GM19351 (cell line): ENCODE data around the gene CLDND2.

Experiments
- ATAC-seq: cut with Tn5 transposase; IDR thresholded peaks from one replicate; pipeline ENCODE4 v1.9.1; 2021; ENCODE audit warnings: mild to moderate bottlenecking, moderate library complexity; ENCODE audit not compliant: unreplicated experiment

CLDND2 gene

DNA sequence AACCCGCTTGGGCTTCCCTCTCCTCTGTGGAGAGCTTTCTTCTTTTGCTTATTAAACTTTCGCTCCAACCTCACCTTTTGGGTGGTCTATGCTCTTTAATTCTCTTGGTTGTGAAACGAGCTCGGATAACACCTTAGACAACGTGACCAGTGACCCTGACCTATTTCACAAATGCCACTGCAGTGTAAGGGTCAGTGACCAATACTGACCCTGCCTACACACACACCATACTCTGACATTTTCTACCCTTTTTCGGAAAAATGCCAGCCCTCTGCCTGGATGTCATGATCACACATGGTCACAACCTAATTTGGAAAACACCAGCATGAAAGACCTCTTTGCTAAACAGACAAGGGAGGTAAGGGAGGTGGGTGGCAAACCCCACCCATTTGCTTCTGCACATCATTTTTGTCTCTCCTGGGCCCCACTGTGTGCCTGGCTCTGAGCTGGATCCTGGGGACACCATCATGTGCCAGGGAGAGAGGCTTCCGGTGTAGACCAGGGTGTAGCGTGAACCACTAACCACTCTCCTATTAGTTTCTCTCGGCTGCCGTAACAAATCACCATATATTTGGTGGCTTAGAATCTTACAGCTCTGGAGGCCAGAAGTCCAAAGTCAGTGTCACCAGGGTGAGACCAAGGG is 12.5 kb downstream of the CLDND2 start:
- no peak for ATAC-seq

DNA sequence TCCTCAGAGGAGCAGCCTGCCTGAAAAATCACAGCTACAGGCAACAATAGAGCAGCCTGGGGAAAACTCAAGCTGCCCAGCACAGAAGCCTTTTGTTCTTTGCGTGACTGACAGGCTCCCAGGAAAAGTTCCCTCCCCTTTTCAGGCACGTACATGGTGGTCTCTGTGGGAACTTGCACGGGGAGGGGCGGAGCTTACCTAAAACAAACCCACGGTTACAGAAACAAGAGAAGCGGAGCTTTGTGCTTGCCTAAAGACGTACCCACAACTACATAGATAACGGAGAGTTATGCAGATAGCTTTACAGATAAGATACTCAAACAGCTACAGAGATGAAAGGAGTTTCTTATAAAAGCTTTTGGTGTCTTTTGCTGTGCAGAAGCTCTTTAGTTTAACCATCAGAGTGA is 14.1 kb downstream of the CLDND2 start:
- no peak for ATAC-seq

DNA sequence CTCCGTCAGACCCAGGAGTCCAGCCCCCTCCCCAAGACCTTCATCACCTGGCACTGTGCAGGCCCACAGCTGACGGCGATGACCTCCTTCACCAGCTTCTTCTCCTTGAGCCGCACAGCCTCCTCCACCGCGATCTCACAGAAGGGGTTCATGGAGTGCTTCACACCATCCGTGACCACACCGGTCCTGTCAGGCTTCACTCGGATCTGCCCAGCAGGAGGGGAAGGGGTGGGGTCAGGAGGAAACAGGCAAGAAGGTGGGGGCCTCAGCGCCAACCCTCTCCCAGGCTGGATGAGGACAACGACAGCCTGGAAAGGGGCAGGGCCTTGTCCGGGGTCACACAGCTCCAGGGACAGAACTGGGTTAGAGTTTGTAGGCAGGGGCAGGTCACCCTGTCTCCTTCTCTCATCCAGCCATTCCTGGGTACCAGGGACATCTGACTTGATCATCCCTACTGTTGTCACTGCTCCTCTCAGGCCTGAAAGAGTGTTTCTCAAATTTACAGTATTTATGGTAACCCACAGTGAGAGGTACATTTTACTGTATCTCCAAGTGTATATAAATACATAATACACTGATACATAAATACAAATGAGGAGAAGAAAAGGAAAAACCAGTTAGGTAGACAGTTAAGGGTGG is 14.6 kb downstream of the CLDND2 start:
- ATAC-seq: no peak

DNA sequence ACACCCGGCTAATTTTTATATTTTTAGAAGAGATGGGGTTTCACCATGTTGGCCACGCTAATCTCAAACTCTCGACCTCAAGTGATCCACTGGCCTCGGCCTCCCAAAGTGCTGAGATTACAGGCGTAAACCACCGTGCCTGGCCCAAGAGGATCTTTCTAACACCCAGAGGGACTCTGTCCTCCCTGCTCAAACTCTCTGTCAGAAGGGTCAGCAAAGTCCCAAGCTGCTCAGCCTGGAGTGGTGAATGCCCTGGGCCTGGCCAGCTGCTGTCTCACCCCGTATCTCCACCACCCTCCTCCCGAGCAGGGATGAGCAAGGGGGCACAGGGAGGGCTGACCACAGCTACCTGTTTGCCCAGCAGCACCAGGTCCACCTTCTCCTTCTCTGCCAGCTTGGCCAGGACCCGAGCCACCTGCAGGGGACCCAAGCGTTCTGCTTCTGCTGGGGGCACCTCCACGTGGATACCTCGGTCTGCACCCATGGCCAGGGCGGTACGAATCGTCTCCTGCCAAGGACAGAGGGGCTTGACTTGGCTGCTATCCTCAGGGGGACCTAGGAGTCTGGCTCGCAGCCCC is 15.9 kb downstream of the CLDND2 start:
- no peak for ATAC-seq

DNA sequence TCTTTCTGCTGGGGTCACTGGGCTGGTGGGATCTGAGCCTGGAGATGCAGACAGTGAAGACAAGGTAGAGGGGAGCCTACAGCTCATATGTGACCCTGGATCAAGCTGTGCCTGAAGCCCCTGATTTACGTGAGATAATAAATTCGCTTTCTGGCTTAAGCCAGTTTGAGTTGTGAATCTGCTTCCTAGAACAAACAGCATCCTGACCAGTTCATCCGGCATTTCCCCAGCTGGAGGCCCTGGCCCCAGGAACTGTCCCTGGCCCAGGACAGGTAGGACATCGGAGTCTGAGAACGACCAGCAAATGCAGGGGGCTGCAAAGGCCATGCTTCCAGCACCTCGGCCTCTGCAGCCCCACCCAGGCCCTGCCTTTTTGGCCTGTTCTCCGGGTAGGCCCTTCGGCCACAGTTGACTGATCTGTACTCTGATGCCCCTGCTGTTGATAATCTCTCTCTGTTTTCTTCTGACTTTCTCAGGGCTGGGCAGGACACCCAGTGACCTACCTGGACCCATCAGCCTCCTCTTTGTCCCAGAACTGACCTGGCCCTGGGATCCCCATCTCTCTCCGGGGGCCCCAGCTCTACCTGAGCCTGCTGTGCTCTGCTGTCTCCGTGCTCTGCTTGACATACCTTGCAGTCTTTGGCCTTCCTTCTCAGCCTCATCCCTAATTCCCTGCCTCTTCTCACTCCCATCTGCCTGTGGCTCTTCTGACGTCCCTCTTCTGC is 17.4 kb downstream of the CLDND2 start:
- ATAC-seq: no peak

DNA sequence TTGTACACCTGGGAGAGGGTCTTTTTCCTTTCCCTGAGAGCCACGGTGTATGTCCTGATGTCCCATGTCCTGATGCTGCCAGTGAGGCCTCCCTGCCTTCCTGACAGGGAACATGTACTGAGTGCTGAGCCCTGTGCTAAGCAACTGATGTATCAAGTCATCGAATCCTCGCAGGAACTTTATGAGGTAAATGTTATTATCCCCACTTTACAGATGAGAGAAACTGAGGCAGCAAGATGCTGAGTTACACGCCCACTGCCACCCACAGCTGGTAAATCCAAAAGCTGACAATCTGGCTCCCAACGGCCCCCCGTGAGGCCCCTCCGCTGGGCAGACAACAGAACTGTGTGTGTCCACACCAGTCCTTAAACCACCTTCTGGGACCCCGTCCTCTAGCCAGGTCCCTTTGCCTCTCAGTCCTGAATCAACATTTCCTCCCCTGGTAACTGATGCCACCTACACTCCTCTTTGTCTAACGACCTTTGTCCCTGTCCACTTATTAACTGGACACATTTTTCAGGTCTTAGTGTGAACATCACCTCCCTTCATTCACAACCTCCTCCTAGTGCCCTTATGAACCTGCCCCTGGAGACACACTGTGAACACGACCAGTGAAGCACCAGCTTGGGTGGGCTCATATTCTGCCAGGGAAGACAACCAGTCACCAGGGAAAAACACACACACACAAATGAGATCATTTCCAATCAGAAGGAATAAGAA is 21.4 kb downstream of the CLDND2 start:
- no peak for ATAC-seq

DNA sequence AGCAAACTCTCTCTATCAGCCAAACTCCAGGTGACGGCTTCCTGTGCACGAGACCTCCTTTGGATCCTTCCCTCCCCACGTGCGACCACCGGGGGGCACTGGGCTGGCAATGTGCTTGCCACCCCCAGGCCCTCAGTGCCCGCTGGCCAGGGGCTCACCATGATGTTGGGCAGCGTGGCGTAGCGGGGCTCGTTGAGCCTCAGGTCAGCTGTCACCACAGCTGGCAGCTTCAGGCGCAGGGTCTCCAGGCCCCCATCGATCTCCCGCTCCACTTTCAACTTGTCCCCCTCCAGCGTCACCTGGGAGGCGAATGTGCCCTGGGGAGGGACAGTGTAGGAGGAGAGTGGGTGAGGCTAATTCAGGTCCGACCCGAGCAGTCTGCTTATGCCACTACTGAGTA is 22.1 kb downstream of the CLDND2 start:
- ATAC-seq: no peak

DNA sequence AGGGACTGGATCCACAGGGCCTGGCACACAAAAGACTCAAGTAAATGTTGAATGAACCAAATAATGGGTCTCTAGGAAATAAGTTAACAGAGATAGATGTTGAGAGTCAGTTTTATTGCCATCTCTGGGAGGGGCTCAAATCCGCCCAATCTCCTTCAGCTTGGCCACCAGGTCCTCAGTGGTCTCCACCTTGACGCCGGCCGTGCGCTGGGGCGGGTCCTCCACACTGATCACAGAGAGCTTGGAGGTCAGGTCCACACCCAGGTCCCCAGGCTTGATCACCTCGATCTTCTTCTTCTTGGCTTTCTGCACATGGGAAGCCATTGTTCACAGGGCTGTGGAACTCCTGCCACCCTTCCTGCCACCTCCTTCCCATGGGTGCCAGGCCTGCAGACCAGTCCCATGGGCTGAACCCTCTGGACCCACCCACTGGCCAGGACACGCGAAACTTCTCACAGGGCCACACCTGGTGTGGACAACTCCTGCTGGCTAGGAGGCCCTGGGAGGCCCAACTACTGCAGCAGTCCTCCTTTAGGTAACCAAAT is 23.7 kb downstream of the CLDND2 start:
- ATAC-seq: no peak

DNA sequence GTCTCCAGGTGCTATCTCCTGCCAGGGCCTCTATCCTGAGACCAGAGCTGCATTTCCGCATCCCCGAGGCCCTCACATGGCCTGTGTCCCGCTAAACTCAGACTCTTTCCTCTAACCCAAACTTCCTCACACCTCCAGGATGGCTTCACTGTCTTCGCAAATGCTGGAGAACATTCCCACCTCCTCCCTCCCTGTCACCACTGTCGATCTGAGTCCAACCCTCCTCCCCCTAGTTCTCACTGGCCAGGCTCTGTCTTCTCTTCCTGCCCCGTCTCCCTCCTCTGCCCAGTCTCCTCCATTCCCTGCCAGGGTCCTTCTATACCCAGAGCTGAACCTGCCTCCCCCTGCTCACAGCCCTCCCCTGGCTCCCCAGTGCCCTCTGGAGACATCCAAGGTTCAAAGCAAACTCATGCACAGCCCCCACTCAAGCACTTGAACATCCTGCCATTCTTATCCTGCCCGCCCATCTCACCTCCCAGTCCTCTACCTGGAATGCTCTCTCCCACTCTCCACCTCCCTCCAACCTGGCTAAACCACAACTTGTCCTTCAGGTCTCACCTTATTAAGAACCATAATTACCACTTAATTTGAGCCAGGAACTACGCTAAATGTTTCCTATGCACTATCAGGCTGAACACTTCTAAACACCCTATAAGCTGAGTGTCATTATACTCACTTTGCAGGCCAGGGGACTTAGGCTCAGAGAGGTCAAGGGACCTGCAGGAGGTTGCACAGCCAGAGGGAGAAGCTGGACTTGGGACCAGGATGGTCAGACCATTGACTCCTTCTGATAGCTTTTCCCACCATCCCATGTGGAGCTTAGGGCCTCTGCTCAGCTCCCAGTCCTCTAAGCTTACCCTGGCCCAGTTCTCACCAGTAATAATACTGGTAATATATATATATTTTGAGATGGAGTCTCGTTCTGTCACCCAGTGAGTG is 25.9 kb downstream of the CLDND2 start:
- ATAC-seq: no peak

DNA sequence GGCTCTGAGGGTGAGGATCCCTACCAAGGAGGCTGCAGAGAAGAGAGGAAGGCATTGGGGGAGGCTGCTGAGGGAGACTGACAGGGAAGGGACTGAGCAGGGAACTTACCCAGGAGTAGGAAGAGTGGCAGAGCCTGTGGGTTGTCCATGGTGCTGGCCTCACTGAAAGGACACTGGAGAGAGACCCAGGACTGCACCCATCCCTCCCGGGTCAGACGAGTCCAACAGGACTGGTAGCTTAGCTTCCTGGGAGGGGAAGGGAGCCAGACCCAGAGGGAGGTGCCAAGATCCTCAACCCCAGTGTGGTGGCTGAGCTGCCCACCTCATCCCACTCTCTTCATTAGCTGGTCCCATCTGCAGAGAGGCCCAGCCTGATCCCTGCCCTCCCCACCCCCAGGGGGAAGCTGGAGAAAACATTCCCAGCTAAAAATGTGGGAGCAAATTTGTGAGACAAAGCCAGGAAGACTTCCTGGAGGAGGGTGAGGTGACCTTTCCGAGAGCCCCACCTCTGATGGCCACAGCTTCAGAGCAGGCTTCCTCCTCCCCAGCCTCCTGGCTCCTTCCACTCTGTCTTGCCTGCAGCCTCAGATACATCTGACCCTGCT is 26.7 kb downstream of the CLDND2 start, which contains the start of gene VSIG10L:
TSS of gene VSIG10L (minus strand) at position 164 of the 605 bp plus-strand sequence. CDS start at position 149, 15 bp downstream.
- ATAC-seq: no peak

DNA sequence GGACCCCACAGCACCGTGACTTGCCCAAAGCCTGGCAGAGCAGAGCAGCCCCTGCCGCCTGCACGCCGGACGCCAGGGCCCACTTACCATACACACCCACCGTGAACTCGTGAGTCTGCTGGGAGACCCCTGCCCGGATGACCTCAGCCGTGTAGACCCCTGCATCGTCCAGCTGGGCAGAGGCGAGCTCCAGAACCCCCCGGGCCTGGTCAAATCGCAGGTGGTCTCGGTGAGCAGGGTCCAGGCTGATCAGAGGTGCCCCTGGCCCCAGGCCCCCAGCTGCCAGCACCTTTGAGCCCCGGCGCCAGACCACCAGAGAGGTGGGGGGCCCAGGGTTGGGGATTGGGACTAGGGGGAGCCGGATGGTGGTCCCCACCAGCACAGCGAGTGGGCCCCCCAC is 27.7 kb downstream of the CLDND2 start:
- ATAC-seq: no peak

DNA sequence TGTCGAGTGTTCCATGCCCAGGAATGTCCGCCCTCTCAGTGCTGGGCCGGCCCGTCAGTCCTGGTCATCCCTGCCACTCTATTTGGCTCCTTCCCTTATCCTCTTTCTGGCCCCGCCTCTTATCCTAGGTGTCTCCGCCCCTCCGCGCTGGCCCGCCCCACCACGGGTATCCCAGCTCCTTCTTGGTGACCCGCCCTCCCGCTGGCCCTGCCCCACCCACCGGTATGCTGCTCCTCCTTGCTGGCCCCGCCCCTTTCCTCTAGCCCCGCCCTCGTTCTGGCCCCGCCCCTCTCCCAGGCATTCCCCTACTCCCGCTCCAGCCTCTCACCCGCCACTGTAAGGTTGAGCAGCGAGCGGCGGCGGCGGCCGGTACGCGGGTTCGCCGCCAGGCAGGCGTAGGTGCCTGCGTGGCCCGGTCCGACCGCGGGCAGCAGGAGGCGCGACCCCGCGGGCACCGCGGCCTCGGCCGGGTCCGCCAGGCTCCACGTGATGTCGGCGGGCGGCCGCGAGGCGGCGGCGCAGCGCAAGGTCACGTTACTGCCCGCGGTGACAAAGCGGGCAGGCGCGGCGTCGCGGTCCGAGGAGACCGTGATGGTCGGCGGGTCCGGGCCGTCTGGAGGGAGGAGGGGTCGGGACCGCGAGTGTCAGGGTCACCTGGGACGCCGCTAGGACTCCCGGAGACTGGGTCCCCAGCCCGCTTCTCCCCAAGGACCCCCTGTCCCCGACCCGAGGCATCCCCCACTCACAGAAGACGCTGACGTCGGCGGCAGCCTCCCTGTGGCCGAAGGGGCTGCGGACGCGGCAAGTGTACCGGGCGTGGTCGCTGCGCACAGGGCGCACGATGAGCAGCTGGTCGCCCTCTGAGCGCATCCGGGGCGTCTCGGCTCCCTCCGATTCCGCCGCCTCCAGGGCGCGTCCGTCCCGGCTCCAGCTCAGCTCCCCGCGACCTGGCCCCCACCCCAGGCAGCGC is 28.8 kb downstream of the CLDND2 start:
- ATAC-seq: peak; percentile 60

DNA sequence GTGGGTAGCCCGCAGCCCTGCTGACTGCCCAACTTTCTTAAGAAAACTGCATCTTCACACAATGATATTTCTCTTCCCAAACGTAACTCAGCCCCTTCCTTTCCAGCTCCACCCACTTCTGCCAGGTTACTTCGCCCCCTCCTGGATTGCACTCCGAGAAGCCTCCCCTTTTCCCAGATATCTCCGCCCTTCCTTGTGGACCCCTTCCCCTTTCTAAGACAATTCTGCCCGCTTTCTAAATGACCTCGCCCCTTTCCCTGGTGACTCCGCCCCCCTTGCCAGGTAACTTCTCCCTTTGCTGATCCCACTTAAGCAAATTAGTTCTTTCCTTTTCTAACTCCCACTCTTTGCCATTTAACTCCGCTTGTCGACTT is 29.5 kb downstream of the CLDND2 start:
- no peak for ATAC-seq

DNA sequence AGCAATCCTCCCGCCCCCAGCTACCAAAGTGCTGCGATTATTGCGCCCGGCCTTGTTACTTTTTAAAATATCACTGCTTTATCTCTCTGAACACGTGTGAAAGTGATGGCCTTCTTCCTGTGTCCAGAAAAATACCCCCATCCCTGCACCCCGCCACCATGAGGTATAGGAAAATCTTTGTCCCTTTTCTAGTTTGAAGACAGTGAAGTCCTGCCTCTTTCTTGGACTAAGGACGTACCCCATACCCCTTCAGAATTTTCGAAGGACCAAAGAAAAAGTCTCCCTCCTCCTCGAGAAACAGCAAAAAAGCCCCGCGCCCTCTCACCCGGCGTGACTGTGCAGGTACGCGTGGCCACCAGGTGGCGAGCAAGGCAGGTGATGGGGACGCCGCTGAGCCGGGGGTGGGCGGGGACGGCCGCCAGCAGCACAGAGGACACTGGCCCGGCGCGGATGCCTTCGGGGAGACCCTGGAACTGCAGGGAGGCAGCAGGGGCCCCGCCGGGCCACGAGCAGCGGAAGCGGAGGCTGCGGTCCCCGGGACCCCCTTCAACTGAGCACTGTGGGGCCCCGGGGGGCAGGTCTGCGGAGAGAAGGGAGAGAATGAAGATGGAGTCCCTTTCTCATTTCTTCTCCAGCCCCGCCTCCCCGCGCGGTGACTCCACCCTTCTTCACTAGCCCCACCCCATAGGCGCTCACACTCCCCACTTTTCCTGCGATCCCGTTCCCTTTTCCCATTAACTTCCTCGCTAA is 30.1 kb downstream of the CLDND2 start:
- peak; percentile 63 for ATAC-seq

DNA sequence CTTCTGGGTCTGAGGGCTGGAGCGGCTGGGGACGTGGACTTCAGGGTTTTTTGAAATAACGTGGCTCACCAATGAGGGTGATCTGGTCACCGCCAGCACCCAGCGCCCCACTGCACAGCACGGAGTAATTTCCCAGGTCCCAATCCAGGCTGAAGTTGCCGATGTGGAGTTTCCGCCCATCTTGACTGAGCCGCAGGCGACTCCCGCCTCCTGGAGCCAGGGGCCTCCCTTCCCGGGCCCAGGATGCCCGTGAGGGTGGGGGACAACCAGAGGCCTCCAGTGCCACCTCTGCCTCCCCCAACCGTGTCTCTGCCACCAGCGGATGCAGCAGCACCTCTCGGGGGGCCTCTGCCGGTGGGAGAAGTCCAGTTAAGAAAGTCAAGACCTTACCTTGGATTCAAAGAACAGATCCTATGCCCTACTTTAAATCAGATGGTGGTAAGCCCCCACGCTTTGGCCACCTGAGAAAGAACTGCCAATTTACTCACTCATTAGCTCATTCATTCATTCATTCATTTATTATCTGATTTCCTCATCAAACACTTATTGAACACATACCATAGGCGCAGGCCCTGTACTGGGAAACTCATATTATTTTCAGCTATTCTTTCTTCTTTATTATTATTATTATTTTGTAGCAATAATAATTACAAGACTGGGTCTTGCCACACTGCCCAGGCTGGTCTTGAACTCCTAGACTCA is 30.8 kb downstream of the CLDND2 start:
- ATAC-seq: no peak

DNA sequence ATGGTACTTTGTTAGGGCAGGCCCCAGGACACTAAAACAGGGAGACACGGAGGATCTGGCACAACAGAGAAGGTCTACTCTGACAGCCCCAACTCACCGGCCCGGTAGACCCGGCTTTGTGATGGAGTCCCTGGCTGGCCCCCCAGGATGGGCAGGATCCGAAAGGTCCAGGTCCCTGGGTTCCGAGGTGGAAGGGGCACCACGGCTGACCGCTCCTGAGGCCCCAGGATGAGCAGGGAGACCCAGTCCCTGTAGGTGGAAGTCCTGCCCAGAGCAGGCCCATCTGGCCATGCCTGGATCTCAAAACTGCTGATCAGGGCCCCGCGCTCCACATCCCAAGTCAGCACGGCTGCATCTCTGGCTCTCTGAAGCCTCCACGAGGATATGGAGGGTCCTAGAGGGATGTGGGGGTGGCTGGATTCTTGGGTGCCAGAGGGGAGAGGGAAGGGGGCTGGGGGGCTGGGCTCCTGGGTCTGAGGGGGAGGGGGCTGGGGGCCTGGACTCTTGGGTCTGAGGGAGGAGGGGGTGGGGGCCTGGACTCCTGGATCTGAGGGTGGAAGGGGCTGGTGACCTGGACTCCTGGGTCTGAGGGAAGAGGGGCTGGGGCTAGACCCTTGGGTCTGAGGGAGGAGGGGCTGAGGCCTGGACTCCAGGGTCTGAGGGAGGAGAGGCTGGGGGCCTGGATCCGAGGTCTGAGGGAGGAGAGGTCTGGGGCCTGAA is 31.5 kb downstream of the CLDND2 start:
- ATAC-seq: no peak
